Ascending aorta (tissue), 2 donors: Measurements from ENCODE around the gene CFAP251. TPM values are rescaled to one million over a fixed set of nuclear protein-coding genes. Genes with fewer than 3 reads are reported as not detected.

ENCODE experiments used
- DNase-seq, 2 donors: peaks; one replicate each; pipeline ENCODE4 v3.0.0-alpha.2; 2019; ENCODE audit warnings: low spot score in 2 of 2
- H3K27ac ChIP-seq, 2 donors: fragments of 200-600 bp; sonication (generic); one replicate each; pipeline ENCODE4 v1.5.1; 2016 to 2017; ENCODE audit warnings: mild to moderate bottlenecking in 1 of 2
- H3K27me3 ChIP-seq: fragments of 200-600 bp; sonication (generic); one replicate; pipeline ENCODE4 v1.5.1; 2017
- H3K36me3 ChIP-seq, 2 donors: fragments of 200-600 bp; sonication (generic); one replicate each; pipeline ENCODE4 v1.5.1; 2016
- H3K4me1 ChIP-seq, 2 donors: fragments of 200-600 bp; sonication (generic); one replicate each; pipeline ENCODE4 v1.5.1; 2016 to 2017; ENCODE audit warnings: mild to moderate bottlenecking in 1 of 2
- H3K4me3 ChIP-seq, 2 donors: fragments of 200-600 bp; sonication (generic); one replicate each; pipeline ENCODE4 v1.5.1; 2016 to 2017; ENCODE audit warnings: mild to moderate bottlenecking in 1 of 2
- H3K9me3 ChIP-seq, 2 donors: fragments of 200-600 bp; sonication (generic); one replicate each; pipeline ENCODE4 v1.5.1; 2016
- intact Hi-C: fragments of 100-400 bp; cut with DNase I; formaldehyde crosslinking; loops from one replicate; pipeline ENCODE4 v1.15.1; 2023
- total RNA-seq: library from RNA; depleted of rRNA; stranded (reverse); fragments of >200 nt; gene quantifications from one replicate; pipeline ENCODE4 v1.1.0, GENCODE V29; 2016
- TF ChIP-seq, protein P1 (sequence below), 3 experiments: fragments of 200-600 bp in 2 of 3; fragments of 450-650 bp in 1 of 3; sonication (generic) in 2 of 3; IDR thresholded peaks; one replicate each; pipeline ENCODE4 v1.5.1; 2016 to 2019; ENCODE audit warnings: antibody characterized with exemption in 3 of 3, mild to moderate bottlenecking in 1 of 3, moderate library complexity in 1 of 3

CFAP251 gene
- total RNA-seq, 1 donor from 2014 or later = 0.75 TPM

DNA sequence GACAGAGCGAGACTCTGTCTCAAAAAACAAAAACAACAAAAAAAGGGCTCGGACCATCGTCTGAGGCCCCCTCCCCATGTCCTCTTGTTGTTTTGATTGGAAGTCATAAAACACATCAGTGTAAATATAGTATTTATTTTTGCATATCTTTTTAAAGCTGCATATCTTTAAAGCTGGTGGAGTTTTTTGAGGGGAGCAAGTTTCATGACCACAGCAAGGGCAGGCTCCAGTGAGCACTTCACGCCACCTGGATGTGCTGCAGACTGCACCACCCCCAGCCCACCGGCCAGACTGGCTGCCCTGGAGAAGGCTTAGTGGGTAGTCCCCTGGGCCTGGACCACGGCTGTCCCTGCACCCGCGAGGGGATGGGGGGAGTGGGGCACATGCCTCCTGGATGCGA, 91.3 kb downstream of the CFAP251 start:
- no peak for DNase-seq
- Histone ChIP-seq H3K36me3 (no peaks in the 10 kb centered on the region), H3K9me3 (no peaks in the 10 kb centered on the region), H3K27ac (no peak overlapping the region), H3K27me3 (no peaks in the 10 kb centered on the region), H3K4me1 (peaks cover 4% of the 10 kb centered on the region in 2 donors), H3K4me3 (no peak overlapping the region)
- intact Hi-C loops = no loop called here
- TF ChIP-seq, protein P1, sequence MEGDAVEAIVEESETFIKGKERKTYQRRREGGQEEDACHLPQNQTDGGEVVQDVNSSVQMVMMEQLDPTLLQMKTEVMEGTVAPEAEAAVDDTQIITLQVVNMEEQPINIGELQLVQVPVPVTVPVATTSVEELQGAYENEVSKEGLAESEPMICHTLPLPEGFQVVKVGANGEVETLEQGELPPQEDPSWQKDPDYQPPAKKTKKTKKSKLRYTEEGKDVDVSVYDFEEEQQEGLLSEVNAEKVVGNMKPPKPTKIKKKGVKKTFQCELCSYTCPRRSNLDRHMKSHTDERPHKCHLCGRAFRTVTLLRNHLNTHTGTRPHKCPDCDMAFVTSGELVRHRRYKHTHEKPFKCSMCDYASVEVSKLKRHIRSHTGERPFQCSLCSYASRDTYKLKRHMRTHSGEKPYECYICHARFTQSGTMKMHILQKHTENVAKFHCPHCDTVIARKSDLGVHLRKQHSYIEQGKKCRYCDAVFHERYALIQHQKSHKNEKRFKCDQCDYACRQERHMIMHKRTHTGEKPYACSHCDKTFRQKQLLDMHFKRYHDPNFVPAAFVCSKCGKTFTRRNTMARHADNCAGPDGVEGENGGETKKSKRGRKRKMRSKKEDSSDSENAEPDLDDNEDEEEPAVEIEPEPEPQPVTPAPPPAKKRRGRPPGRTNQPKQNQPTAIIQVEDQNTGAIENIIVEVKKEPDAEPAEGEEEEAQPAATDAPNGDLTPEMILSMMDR (IDR thresholded peaks at IDR 0.05) = no peak

DNA sequence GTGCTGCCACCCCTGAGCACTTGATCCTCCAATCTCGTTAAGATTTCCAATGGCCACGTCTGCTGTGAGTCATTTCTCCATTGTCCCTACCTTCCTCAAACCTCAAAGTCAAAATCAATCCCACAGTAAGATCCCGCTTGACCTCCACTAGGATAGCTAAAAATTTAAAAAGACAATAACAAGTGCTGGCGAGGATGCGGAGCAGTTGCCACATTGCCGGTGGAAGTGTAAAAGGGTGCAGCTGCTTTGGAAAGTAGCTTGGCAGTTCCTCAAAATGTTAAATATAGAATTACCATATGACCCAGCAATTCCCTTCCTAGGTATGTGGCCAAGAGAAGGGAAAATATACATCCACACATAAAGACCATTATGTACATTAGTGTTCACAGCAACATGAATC, 93.8 kb downstream of the CFAP251 start:
- no peaks in the 10 kb centered on the region for H3K4me1 ChIP-seq
- no peak for DNase-seq
- no peak overlapping the region for H3K4me3 ChIP-seq
- H3K36me3 ChIP-seq = no peaks in the 10 kb centered on the region
- no peaks in the 10 kb centered on the region for H3K27me3 ChIP-seq
- no peak overlapping the region for H3K27ac ChIP-seq
- TF ChIP-seq, protein P1 (IDR thresholded peaks at IDR 0.05) = no peak
- H3K9me3 ChIP-seq = no peaks in the 10 kb centered on the region
- intact Hi-C loops = no loop called here

DNA sequence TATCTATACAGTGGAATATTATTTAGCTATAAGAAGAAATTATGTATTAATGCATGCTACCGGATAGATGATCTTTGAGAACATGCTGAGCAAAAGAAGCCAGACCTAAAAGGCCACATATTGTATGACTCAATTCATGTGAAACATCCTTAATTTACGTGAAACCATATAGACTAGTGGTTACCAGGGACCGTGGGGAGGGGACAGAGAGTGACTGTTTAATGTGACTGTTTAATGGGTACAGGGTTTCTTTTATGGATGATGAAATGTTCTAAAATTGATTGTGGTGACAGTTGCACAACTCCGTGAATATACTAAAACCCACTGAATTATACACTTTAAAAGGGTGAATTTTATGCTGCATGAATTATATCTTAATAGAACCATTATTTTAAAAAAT, 94.7 kb downstream of the CFAP251 start:
- Histone ChIP-seq H3K4me1 (no peaks in the 10 kb centered on the region), H3K27ac (no peak overlapping the region), H3K36me3 (no peaks in the 10 kb centered on the region), H3K9me3 (no peaks in the 10 kb centered on the region), H3K27me3 (no peaks in the 10 kb centered on the region), H3K4me3 (no peak overlapping the region)
- intact Hi-C loops = no loop called here
- DNase-seq = no peak
- TF ChIP-seq, protein P1 (IDR thresholded peaks at IDR 0.05) = no peak

DNA sequence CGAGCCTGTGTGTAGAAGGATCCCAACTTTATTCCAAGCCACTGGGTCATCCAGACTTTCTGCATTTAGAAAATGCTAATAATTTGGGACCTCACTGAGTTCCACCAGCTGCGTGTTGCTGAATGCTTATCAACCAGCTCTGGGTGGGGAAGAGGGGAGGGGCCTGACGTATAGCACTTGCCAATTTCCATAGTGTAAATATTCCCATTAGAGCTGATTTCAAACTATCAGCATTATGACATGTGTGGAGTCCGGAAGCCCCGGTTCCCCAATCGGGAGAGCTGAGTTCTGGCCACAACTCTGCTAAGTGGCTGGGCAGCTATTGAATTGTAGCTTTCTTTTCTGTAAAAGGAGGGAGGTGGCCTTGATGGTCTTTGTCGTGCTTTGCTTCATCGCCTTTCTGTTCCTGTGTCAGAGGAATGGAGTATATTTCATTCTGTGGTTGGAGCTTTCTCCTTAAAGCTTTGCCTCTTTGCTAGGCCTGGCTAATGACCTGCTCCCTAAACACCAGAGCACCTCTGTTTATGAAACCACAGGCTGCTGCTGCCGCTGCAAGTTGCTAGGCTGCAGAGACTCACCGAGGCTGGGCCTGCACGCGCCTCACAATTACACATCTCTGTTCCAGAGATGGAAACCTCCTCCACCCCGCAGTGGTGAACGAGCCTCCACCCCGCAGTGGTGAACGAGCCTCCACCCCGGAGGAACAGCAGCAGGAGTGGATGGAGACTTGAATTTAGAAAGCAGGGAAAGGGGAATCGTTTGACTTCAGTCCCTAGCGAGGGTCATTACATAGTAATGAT, 95.6 kb downstream of the CFAP251 start:
- H3K9me3 ChIP-seq = no peaks in the 10 kb centered on the region
- intact Hi-C loops = no loop called here
- no peaks in the 10 kb centered on the region for H3K4me1 ChIP-seq
- TF ChIP-seq, protein P1 (IDR thresholded peaks at IDR 0.05) = no peak
- no peak overlapping the region for H3K27ac ChIP-seq
- H3K4me3 ChIP-seq = no peak overlapping the region
- DNase-seq = no peak
- H3K36me3 ChIP-seq = no peaks in the 10 kb centered on the region
- no peaks in the 10 kb centered on the region for H3K27me3 ChIP-seq

DNA sequence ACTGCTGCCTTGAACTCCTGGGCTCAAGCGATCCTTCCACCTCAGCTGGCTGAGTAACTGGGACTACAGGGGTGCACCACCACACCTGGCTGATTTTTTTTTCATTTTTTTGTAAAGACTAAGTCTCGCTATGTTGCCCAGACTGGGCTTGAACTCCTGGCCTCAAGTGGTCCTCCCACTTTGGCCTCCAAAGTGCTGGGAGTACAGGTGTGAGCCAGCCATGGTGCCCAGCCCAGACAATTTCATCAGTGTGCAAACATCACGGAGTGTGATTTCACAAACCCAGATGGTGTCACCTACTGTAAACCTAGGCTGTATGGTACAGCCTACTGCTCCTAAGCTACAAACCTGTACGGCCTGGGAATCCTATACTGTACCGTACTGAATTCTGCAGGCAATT, 96.4 kb downstream of the CFAP251 start:
- Histone ChIP-seq H3K36me3 (no peaks in the 10 kb centered on the region), H3K4me3 (no peak overlapping the region), H3K27ac (no peak overlapping the region), H3K9me3 (no peaks in the 10 kb centered on the region), H3K27me3 (no peaks in the 10 kb centered on the region), H3K4me1 (no peaks in the 10 kb centered on the region)
- intact Hi-C loops = no loop called here
- DNase-seq = no peak
- TF ChIP-seq, protein P1 (IDR thresholded peaks at IDR 0.05) = no peak
